HepG2 (cell line): Measurements from ENCODE around the gene GLS2. TPM values are rescaled to one million over a fixed set of nuclear protein-coding genes. Genes with fewer than 3 reads are reported as not detected.

ENCODE experiments used
- IKZF4 ChIP-seq: sonication (generic); formaldehyde crosslinking; IDR thresholded peaks from 2 replicates; pipeline ENCODE4 v1.5.1; 2020; ENCODE audit warnings: borderline replicate concordance, mild to moderate bottlenecking, low read depth, missing genetic modification reagents; ENCODE audit errors: not compliant biosample characterization
- IRX3 ChIP-seq: sonication (generic); formaldehyde crosslinking; IDR thresholded peaks from 2 replicates; pipeline ENCODE4 v1.8.1; 2023; ENCODE audit warnings: mild to moderate bottlenecking, low read depth, missing genetic modification reagents, borderline replicate concordance
- JUN ChIP-seq: sonication (generic); formaldehyde crosslinking; IDR thresholded peaks from 2 replicates; pipeline ENCODE4 v1.4.0; 2020; ENCODE audit warnings: mild to moderate bottlenecking, missing genetic modification reagents
- MIER3 ChIP-seq: IDR thresholded peaks from 2 replicates; pipeline ENCODE4 v1.6.1; 2016; ENCODE audit warnings: missing compliant biosample characterization, borderline replicate concordance
- ZEB1 ChIP-seq: IDR thresholded peaks from 2 replicates; pipeline ENCODE4 v1.6.1; 2012; ENCODE audit warnings: mild to moderate bottlenecking, low read depth, inconsistent platforms; ENCODE audit not compliant: insufficient replicate concordance
- ZNF30 ChIP-seq: sonication (generic); formaldehyde crosslinking; IDR thresholded peaks from 2 replicates; pipeline ENCODE4 v1.5.0; 2020; ENCODE audit warnings: mild to moderate bottlenecking, missing genetic modification reagents
- ZNF572 ChIP-seq: sonication (generic); formaldehyde crosslinking; IDR thresholded peaks from 2 replicates; pipeline ENCODE4 v1.5.1; 2020; ENCODE audit warnings: mild to moderate bottlenecking, missing genetic modification reagents
- ZNF614 ChIP-seq: IDR thresholded peaks from 2 replicates; pipeline ENCODE4 v1.6.1; 2018; ENCODE audit warnings: missing biosample characterization, missing genetic modification reagents, inconsistent platforms, borderline replicate concordance
- ZNF879 ChIP-seq: sonication (generic); formaldehyde crosslinking; IDR thresholded peaks from 2 replicates; pipeline ENCODE4 v1.8.1; 2023; ENCODE audit warnings: missing genetic modification reagents
- polyA plus RNA-seq, 8 experiments: library from polyadenylated mRNA; depleted of rRNA in 3 of 8; stranded (reverse) in 7 of 8; unstranded in 1 of 8; fragments of >200 nt; fragmentation: Illumina TruSeq in 4 of 8; extraction: Trizol in 4 of 8; gene quantifications; 2 replicates each; pipeline versions ENCODE4 v1.2.1 to v1.2.3, GENCODE V29; 2011 to 2016; ENCODE audit warnings: low read depth in 4 of 8, missing spikeins in 1 of 8, mixed read lengths in 1 of 8; ENCODE audit not compliant: insufficient read depth in 1 of 8
- total RNA-seq, 5 experiments: library from RNA; depleted of rRNA; stranded (reverse); fragments of >200 nt; fragmentation: Illumina TruSeq; extraction: Trizol; gene quantifications; 2 replicates each; pipeline ENCODE4 v1.2.3, GENCODE V29; 2016; ENCODE audit warnings: low read depth in 1 of 5
- TF ChIP-seq, protein P1 (sequence below): IDR thresholded peaks from 2 replicates; pipeline ENCODE4 v1.6.1; 2016; ENCODE audit warnings: low read depth, missing genetic modification reagents, missing compliant biosample characterization
- TF ChIP-seq, protein P2 (sequence below), 2 experiments: sonication (generic) in 1 of 2; formaldehyde crosslinking in 1 of 2; IDR thresholded peaks; 2 replicates each; pipeline versions ENCODE4 v1.4.0 to v1.6.1; 2016 to 2020; ENCODE audit warnings: borderline replicate concordance in 1 of 2, low read depth in 1 of 2, mild to moderate bottlenecking in 1 of 2, missing genetic modification reagents in 1 of 2
- TF ChIP-seq, protein P3 (sequence below): sonication (generic); formaldehyde crosslinking; IDR thresholded peaks from 2 replicates; pipeline ENCODE4 v1.5.1; 2020; ENCODE audit warnings: missing genetic modification reagents, mild to moderate bottlenecking, borderline replicate concordance
- TF ChIP-seq, protein P4 (sequence below): sonication (generic); formaldehyde crosslinking; IDR thresholded peaks from 2 replicates; pipeline ENCODE4 v1.4.0; 2020; ENCODE audit warnings: missing genetic modification reagents, borderline replicate concordance

The GLS2 gene
- total and polyA plus RNA-seq, 2 of the 13 experiments (the other 11 are each of a cell fraction or from before 2014, with no cell fraction given) = 8.6 to 12.2 TPM

DNA sequence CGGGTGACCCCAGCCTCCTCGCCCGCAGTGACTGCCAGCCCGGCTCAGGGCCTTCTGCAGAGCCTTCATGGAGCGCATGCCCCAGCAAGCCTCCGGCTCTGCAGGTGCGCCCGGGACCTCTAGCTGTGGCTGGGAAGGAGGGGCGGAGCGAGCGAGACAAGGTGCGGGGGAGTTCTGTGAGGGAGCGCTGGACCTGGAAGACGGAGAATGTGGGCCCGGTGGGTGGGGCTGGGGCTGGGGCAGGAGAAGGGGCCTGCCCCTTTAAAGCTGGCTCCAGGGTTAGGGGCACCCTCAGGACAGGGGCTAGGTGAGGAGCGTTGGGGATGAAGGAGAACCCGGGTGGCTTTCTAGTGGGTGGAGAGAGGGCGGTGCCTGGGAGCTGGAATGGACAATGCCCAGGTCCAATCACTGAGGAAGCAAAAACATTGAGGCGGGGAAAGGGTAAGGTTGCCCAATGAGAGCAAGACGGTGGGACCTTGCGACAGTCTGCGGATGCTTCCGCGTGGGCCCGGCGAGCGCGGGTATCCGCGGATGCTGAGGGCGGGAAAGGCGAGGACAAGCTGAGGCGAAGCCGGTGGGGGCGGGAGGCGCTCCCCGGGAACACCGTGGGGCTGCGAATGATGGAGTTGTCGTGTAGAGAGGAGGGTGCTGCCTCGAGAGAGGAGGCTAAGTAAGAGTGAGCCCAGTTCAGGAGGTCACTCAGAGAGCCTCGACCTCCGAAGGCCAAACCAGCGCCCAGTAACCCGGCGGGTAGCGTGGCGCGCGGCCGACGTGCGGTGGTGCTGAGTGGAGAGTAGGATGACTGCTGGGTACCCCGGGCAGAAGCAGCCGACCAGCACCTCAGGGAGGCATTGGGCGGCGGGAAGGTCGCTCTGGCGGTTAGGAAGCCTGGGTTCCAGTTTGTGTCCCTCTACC lies at the start of gene GLS2 (continued):
- TF ChIP-seq, protein P1, sequence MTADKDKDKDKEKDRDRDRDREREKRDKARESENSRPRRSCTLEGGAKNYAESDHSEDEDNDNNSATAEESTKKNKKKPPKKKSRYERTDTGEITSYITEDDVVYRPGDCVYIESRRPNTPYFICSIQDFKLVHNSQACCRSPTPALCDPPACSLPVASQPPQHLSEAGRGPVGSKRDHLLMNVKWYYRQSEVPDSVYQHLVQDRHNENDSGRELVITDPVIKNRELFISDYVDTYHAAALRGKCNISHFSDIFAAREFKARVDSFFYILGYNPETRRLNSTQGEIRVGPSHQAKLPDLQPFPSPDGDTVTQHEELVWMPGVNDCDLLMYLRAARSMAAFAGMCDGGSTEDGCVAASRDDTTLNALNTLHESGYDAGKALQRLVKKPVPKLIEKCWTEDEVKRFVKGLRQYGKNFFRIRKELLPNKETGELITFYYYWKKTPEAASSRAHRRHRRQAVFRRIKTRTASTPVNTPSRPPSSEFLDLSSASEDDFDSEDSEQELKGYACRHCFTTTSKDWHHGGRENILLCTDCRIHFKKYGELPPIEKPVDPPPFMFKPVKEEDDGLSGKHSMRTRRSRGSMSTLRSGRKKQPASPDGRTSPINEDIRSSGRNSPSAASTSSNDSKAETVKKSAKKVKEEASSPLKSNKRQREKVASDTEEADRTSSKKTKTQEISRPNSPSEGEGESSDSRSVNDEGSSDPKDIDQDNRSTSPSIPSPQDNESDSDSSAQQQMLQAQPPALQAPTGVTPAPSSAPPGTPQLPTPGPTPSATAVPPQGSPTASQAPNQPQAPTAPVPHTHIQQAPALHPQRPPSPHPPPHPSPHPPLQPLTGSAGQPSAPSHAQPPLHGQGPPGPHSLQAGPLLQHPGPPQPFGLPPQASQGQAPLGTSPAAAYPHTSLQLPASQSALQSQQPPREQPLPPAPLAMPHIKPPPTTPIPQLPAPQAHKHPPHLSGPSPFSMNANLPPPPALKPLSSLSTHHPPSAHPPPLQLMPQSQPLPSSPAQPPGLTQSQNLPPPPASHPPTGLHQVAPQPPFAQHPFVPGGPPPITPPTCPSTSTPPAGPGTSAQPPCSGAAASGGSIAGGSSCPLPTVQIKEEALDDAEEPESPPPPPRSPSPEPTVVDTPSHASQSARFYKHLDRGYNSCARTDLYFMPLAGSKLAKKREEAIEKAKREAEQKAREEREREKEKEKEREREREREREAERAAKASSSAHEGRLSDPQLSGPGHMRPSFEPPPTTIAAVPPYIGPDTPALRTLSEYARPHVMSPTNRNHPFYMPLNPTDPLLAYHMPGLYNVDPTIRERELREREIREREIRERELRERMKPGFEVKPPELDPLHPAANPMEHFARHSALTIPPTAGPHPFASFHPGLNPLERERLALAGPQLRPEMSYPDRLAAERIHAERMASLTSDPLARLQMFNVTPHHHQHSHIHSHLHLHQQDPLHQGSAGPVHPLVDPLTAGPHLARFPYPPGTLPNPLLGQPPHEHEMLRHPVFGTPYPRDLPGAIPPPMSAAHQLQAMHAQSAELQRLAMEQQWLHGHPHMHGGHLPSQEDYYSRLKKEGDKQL (CRISPR knock-in tag) = no peak
- peak; percentile 73; the same call in 1 of the 2 replicates for TF ChIP-seq IRX3 (CRISPR knock-in tag)
- peak; percentile 91 for TF ChIP-seq ZNF879 (CRISPR knock-in tag)
- no peak; the same call in 1 of the 2 replicates for TF ChIP-seq ZNF614 (CRISPR knock-in tag)
- TF ChIP-seq, protein P2, sequence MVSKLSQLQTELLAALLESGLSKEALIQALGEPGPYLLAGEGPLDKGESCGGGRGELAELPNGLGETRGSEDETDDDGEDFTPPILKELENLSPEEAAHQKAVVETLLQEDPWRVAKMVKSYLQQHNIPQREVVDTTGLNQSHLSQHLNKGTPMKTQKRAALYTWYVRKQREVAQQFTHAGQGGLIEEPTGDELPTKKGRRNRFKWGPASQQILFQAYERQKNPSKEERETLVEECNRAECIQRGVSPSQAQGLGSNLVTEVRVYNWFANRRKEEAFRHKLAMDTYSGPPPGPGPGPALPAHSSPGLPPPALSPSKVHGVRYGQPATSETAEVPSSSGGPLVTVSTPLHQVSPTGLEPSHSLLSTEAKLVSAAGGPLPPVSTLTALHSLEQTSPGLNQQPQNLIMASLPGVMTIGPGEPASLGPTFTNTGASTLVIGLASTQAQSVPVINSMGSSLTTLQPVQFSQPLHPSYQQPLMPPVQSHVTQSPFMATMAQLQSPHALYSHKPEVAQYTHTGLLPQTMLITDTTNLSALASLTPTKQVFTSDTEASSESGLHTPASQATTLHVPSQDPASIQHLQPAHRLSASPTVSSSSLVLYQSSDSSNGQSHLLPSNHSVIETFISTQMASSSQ (IDR thresholded peaks at IDR 0.05; ENCODE audit: low read depth) = no peak
- TF ChIP-seq, protein P2 (CRISPR knock-in tag; IDR thresholded peaks at IDR 0.05; ENCODE audit: borderline replicate concordance) = peak; percentile 40
- 0 out of 2 replicates have a peak, but pooled peaks have one; percentile 27 for TF ChIP-seq JUN
- TF ChIP-seq ZNF572 (CRISPR knock-in tag) = no peak
- TF ChIP-seq, protein P3, sequence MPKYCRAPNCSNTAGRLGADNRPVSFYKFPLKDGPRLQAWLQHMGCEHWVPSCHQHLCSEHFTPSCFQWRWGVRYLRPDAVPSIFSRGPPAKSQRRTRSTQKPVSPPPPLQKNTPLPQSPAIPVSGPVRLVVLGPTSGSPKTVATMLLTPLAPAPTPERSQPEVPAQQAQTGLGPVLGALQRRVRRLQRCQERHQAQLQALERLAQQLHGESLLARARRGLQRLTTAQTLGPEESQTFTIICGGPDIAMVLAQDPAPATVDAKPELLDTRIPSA (CRISPR knock-in tag) = peak; percentile 57; the same call in 1 of the 2 replicates
- TF ChIP-seq ZNF30 (CRISPR knock-in tag) = peak; percentile 92; the same call in 1 of the 2 replicates
- TF ChIP-seq, protein P4, sequence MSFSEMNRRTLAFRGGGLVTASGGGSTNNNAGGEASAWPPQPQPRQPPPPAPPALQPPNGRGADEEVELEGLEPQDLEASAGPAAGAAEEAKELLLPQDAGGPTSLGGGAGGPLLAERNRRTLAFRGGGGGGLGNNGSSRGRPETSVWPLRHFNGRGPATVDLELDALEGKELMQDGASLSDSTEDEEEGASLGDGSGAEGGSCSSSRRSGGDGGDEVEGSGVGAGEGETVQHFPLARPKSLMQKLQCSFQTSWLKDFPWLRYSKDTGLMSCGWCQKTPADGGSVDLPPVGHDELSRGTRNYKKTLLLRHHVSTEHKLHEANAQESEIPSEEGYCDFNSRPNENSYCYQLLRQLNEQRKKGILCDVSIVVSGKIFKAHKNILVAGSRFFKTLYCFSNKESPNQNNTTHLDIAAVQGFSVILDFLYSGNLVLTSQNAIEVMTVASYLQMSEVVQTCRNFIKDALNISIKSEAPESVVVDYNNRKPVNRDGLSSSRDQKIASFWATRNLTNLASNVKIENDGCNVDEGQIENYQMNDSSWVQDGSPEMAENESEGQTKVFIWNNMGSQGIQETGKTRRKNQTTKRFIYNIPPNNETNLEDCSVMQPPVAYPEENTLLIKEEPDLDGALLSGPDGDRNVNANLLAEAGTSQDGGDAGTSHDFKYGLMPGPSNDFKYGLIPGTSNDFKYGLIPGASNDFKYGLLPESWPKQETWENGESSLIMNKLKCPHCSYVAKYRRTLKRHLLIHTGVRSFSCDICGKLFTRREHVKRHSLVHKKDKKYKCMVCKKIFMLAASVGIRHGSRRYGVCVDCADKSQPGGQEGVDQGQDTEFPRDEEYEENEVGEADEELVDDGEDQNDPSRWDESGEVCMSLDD (CRISPR knock-in tag) = peak; percentile 89
- 0 out of 2 replicates have a peak, but pooled peaks have one; percentile 0 for TF ChIP-seq MIER3 (CRISPR knock-in tag)
- peak; percentile 91 for TF ChIP-seq IKZF4 (CRISPR knock-in tag)
- TF ChIP-seq ZEB1 = no peak
